Coronary artery (tissue), 2 donors: Measurements from ENCODE around the gene KYAT1.
"Not testable (repeated sequence)": the region's sequence is repeated elsewhere in the genome, so short reads cannot be mapped to it uniquely, and the experiment has no call there.

Experiments used
- DNase-seq: peaks from one replicate; pipeline ENCODE4 v3.0.0-alpha.2; 2017; ENCODE audit warnings: low spot score
- H3K27ac ChIP-seq, 2 donors: fragments of 200-600 bp; sonication (generic); one replicate each; pipeline ENCODE4 v1.5.1; 2016 to 2019
- H3K4me3 ChIP-seq: fragments of 200-600 bp; sonication (generic); 2 replicates; pipeline ENCODE4 v1.5.1; 2016; ENCODE audit warnings: mild to moderate bottlenecking, moderate library complexity
- CTCF ChIP-seq: fragments of 200-600 bp; sonication (generic); IDR thresholded peaks from one replicate; pipeline ENCODE4 v1.5.1; 2019; ENCODE audit warnings: antibody characterized with exemption

The KYAT1 gene

GRCh38 chr9:128863647-128864046 lies 18.1 kb downstream of the KYAT1 start:
- no peak for DNase-seq
- peak; percentile 89 for TF ChIP-seq CTCF
- Histone ChIP-seq H3K27ac (no peak overlapping the region), H3K4me3 (no peak overlapping the region)

DNA sequence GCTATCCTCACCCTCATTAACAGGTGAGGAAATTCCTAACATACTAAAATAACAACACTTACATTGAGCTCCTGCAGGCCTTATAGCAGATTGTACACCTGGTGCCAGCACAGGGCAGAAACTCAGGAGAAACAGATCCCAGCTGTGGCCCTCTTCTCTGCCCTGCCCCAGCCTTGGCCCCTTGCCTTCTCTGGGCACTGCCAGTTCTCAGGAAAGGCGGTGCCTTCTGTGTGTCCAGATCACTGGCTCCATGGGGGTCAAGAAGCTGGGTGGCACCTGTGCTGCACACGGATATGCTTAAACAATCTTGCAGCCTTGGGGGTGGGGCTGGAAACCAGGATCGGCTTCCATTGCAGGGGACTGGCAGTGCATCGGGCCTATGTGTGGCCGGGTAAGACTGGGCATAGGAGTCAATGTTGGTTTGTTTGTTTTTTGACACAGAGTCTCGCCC lies 19.3 kb downstream of the KYAT1 start:
- TF ChIP-seq CTCF = no peak
- DNase-seq = no peak
- no peak overlapping the region for H3K4me3 ChIP-seq
- H3K27ac ChIP-seq = no peak overlapping the region

GRCh38 chr9:128861501-128861900 lies 20.2 kb downstream of the KYAT1 start:
- Histone ChIP-seq H3K4me3 (no peak overlapping the region), H3K27ac (no peak overlapping the region)
- TF ChIP-seq CTCF = no peak
- no peak for DNase-seq

- H3K27ac ChIP-seq = no peak overlapping the region
- H3K4me3 ChIP-seq = no peak overlapping the region
- DNase-seq = no peak
- TF ChIP-seq CTCF = no peak
Observed at GRCh38 chr9:128860937-128861336, 20.8 kb downstream of the KYAT1 start.

GRCh38 chr9:128858476-128858875 lies 23.3 kb downstream of the KYAT1 start:
- DNase-seq, H3K27ac ChIP-seq, H3K4me3 ChIP-seq: not testable (repeated sequence)

- not testable (repeated sequence) for H3K27ac ChIP-seq, H3K4me3 ChIP-seq, DNase-seq
Observed at GRCh38 chr9:128854454-128854853, 27.3 kb downstream of the KYAT1 start.

GRCh38 chr9:128852646-128853045 lies 29.1 kb downstream of the KYAT1 start:
- not testable (repeated sequence) for H3K27ac ChIP-seq, DNase-seq

GRCh38 chr9:128851779-128852600 lies 29.8 kb downstream of the KYAT1 start:
- TF ChIP-seq CTCF = peak; percentile 46
- not testable (repeated sequence) for DNase-seq, H3K27ac ChIP-seq, H3K4me3 ChIP-seq

More at GRCh38 chr9:128852646-128853045, 29.1 kb downstream of the KYAT1 start:
- H3K4me3 ChIP-seq = not testable (repeated sequence)

DNA sequence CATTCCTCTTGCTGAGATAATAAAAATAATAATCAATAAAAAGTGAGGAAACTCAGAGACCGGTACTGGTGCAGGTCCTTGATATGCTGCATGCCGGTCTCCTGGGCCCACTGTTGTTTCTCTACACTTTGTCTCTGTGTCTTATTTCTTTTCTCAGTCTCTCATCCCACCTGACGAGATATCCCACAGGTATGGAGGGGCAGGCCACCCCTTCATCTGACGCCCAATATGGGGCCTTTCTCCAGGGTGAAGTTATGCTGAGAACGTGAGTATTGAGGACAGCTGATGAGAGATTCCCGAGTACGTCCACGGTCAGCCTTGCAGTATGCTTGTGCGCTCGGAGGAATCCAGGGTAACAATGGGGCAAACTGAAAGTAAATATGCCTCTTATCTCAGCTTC lies 30.7 kb downstream of the KYAT1 start:
- not testable (repeated sequence) for H3K4me3 ChIP-seq, H3K27ac ChIP-seq, DNase-seq
